HL-60/S4 treated with phorbol 12-myristate 13-acetate at 8.2 ng/mL for 4 days and 3 days (cell line): ENCODE results near the gene ATAD3C.

Experiments used
- in situ Hi-C: fragments of 300-500 bp; cut with MboI; formaldehyde crosslinking; loops from 2 replicates; pipeline ENCODE4 v1.15.0; 2022; ENCODE audit warnings: low sequenced_read_pairs

Gene ATAD3C

GRCh38 chr1:1430114-1430982, 19.1 kb upstream of the ATAD3C start:
- in situ Hi-C loops = no loop called here

- in situ Hi-C loops = no loop called here
These were observed 18.3 kb upstream of the ATAD3C start for GRCh38 chr1:1430992-1431844.

GRCh38 chr1:1431845-1432273, 17.6 kb upstream of the ATAD3C start:
- in situ Hi-C loops = no loop called here

- in situ Hi-C loops = no loop called here
These were observed 17.1 kb upstream of the ATAD3C start for GRCh38 chr1:1432274-1432950.

- in situ Hi-C loops = no loop called here
These were observed 16.3 kb upstream of the ATAD3C start for GRCh38 chr1:1432951-1433803.

GRCh38 chr1:1433804-1434130, 15.7 kb upstream of the ATAD3C start:
- in situ Hi-C loops = no loop called here

GRCh38 chr1:1434131-1434823, 15.2 kb upstream of the ATAD3C start:
- in situ Hi-C loops = no loop called here

GRCh38 chr1:1434824-1435105, 14.7 kb upstream of the ATAD3C start:
- in situ Hi-C loops = no loop called here

GRCh38 chr1:1435106-1435903, 14.2 kb upstream of the ATAD3C start, which contains the start of gene VWA1:
TSS of gene VWA1 (plus strand) at chr1:1435690. CDS start at chr1:1435749, 59 bp downstream.
- in situ Hi-C loops = no loop called here

GRCh38 chr1:1435911-1436629, 13.4 kb upstream of the ATAD3C start:
- in situ Hi-C loops = no loop called here

GRCh38 chr1:1436630-1437032, 12.9 kb upstream of the ATAD3C start:
- in situ Hi-C loops = no loop called here

- in situ Hi-C loops = no loop called here
These were observed 12.2 kb upstream of the ATAD3C start for GRCh38 chr1:1437033-1437903.

GRCh38 chr1:1437904-1438376, 11.5 kb upstream of the ATAD3C start:
- in situ Hi-C loops = no loop called here

GRCh38 chr1:1438531-1439381, 10.7 kb upstream of the ATAD3C start:
- in situ Hi-C loops = no loop called here

- in situ Hi-C loops = no loop called here
These were observed 9.8 kb upstream of the ATAD3C start for GRCh38 chr1:1439546-1440261.
